ENCODE results near the gene SLC19A2.
"Not testable (repeated sequence)": the region's sequence is repeated elsewhere in the genome, so short reads cannot be mapped to it uniquely, and the experiment has no call there.

The SLC19A2 gene

DNA sequence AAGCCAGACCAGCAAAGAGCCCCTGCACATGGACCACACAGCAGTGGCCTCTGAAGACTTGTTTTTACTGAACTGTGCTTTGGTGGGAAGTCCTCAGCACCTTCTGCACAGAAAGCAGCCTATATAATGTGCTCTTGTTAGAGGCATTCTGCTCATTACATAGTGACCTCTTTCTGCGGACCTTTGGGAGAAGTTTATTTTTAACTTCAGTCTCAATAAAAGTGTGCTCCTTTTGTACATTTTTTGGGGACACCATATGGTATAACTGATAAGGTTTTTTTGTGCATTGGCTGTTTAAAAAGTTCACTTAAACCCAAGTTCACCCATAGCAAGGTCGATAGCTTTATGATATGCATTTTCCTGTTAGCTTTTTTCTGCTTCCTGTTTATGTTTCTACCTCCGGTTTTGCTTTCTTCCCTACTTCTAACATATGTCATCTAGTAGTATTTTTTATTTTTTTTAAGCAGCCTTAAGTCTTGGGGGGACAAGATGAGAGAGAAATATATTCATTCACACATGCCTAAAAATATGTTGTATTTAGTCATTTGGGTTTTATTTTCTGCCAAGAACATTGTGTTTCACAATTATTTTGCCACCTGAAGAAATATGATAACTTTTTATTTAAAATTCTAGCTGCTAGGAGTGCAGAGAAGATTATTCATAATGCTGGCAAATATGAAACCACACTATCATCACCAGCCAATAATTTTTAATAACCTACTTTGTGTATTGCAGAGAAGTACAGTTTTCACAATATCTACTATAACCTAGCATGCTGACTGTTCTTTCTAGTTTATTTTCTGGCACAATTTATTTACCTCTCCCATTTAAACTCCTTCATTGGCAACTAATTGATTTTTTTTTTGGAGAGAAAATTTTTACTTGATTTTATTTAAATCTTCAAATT lies 22.9 kb upstream of the SLC19A2 start:
- DNase-seq, result no peak

GRCh38 chr1:169507413-169507812 lies 21.7 kb upstream of the SLC19A2 start:
- DNase-seq, result no peak

DNA sequence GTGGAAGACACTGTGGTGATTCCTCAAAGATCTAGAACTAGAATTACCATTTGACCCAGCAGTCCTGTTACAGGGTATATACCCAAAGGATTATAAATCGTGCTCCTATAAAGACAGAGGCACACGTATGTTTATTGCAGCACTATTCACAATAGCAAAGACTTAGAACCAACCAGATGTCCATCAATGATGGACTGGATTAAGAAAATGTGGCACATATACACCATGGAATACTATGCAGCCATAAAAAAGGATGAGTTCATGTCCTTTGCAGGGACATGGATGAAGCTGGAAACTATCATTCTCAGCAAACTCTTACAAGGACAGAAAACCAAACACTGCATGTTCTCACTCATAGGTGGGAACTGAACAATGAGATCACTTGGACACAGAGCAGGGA lies 17.9 kb upstream of the SLC19A2 start:
- DNase-seq, result not testable (repeated sequence)

DNA sequence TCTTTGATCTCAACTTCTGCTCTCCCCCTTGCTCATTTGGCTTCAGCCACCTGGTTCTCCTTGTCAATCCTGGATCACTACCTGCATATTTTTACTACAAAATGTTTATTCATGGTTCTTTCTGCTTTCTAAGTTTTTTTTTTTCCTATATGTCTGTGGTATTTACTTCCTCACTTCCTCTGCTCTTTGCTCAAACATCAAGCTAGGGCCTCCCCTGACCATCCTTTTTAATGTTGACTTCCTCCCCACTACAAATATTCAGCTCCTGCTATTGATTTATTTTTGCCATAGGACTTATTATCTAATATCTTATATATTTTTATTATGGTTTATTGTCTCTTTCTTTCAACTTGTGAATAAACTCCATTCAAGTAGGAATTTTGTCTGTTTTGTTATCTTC lies 14.1 kb upstream of the SLC19A2 start:
- no peak for DNase-seq

GRCh38 chr1:169497317-169497716 lies 11.6 kb upstream of the SLC19A2 start:
- DNase-seq, result no peak

GRCh38 chr1:169495916-169496315 lies 10.2 kb upstream of the SLC19A2 start:
- no peak for DNase-seq

DNA sequence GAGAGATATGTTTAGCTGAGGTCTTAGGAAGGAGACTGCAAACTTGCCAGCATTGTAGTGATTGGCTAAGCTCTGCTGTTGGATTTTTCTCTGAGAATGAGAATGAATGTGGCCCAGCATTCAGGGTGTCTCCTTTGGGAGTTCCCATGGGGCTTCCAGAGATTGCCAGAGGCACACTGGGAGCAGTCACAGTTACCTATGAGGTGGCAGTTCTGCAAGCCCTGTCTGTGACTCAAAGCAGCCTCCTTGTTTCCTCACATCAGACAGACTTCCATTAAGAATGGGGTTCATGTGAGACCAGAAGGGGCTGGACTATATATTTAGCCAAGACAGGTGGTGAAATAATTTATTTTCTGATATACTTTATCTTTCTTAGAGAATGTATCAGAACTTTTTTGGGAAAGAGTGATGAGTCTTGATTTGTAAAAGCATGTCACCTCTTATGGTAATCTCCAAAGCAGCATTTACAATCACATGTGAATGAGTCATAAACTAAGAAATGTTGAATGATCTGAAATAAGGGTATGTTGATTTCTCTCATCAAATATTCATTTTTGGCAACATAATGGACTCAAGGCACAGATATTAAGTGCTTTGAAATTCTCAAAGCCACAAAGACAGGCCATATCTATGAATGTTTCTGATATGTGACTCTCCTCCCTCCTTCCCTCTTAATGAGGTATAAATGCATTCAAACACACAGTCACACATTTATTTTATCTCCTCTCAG lies 9.5 kb upstream of the SLC19A2 start:
- DNase-seq, result no peak

DNA sequence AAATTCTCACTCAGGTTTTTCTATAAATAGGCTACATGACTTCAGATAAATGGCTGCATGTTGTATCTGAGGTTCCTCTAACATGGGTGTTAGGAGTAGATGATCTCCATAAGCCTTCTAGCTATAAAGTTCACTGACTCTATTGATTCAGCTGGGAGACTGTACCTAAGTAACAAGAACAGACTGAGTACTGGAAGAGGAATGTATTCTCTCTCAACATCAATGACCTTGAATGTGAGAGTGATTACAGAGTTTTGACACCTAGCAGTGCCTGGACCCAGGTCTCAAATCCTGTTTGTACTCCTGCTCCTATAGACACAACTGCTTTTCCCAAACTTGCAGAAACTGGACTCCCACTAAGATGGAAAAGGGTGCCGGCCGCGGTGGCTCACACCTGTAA lies 8.6 kb upstream of the SLC19A2 start:
- DNase-seq, result no peak

DNA sequence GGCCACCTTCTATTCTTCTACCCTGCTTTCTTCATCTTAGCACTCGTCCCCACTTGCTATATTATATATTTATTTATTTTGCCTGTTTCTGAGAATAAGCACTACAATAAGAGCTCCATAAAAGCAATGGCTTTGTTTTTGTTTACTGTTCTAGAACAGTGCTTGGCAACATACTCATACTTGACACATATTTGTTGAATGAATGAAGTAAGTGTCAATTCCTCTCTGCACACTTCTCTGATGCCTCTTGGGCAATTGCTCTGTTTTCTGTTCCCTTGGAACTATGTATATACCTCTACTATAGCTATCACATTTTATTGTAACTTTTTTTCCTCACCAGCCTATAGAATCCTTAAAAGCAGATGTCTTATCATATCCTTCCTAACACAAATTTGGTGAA lies 7.5 kb upstream of the SLC19A2 start:
- DNase-seq, result no peak

DNA sequence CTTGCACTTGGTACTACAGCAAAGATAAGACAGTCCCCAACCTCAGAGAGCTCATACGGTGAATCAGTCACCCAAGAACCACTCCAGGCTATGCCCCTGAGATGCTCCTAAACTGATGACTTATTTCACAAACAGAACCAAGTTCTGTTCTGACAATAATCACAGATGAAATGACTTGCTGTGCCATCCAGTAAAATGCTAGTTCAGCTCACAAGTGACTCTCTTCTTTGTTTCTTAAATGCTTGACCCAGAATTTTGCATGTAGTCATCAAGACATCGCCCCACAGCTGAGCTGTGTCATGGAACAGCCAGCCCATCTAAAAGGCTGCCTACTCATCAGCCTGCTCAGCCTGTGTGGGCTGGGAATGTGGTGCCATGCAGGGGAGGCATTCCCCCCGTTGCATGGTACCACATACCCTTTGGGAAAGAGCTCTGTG lies 6.1 kb upstream of the SLC19A2 start:
- no peak for DNase-seq

DNA sequence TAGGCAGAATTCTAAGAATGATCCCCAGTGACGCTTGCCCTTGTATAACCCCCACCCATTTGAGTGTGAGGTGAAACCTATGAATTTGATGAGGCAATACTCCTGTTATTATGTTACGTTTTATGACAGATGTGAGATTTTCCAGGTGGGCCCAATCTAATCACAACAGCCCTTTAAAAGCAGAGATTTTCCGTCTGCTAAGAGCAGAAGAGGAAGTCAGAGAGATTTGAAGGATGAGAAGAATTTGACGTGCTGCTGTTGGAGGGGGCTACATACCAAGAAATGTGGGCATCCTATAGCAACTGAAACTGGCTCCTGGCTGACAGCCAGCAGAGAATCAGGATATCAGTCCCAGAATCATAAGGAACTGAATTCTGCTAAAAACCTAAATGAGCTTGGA lies 2.4 kb upstream of the SLC19A2 start:
- no peak for DNase-seq

DNA sequence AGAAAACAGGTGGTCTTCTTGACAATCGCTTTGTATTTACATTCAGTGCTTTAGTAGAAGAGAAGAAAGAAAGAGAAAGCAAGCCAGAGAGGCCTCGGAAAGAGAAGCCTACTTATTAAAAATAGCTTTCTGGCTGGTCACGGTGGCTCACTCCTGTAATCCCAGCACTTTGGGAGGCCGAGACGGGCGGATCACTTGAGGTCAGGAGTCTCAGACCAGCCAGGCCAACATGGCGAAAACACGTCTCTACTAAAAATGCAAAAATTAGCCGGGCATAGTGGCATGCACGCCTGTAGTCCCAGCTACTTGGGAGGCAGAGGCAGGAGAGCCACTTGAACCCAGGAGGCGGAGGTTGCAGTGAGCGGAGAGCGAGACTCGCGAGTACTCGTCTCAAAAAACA lies 1.8 kb upstream of the SLC19A2 start:
- DNase-seq, result no peak

DNA sequence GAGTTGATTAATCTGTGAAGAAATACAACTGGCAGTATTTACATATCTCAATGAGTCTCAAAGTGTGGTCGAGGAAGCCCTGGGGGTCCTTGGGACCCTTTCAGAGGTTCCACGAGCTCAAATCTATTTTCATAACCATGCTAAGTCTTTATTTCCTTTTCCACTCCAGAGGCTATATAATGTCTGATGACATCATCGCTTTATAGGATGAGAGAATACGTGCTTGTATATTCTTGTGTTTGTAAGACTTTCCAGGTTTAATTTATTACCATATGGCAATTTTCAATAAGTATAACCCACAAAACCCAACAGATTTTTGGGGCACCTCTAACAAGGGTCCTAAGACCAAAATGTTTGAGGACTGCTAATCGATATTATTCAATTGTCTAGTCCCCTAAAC lies 1.4 kb upstream of the SLC19A2 start:
- no peak for DNase-seq

DNA sequence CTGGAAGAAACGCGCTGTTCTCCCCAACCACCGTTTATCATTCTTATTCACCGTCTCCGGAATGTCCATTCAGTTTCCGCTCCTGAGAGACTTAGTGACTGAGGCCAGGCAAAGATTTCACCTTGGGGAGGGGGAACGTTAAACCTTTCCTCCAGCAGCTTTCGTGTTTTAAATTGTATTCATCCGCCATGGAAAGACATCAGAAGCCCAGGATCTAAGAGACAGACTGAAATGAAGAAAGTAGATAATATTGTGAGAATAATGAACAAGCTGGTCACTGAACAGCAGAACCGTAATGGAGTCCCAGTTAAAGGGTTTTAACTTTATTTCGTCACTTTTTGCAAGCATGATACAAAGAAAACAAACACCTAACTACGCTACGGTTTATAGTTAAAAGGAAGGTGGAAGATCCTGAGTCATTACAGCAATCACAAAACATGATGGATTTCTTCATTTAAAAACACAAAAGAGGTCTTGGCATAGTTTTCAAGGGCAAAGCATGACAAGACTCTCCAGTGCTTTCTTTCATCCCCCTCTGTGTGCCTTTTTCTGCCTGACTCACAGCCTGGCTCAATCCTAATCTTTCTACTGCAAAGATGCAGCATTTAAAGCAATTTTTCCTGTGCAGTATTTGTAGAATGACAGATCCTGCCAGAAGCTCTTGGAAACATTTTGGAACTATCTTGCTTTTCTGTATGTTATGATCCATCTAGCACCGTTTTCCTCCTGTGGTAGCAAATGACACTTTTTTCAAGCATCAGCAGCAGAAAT lies 722 bp upstream of the SLC19A2 start:
- no peak for DNase-seq

GRCh38 chr1:169484683-169485430 lies 887 bp downstream of the SLC19A2 start:
- peak; percentile 47 for DNase-seq

- no peak for DNase-seq
Measured at GRCh38 chr1:169484101-169484500, 1.6 kb downstream of the SLC19A2 start.

DNA sequence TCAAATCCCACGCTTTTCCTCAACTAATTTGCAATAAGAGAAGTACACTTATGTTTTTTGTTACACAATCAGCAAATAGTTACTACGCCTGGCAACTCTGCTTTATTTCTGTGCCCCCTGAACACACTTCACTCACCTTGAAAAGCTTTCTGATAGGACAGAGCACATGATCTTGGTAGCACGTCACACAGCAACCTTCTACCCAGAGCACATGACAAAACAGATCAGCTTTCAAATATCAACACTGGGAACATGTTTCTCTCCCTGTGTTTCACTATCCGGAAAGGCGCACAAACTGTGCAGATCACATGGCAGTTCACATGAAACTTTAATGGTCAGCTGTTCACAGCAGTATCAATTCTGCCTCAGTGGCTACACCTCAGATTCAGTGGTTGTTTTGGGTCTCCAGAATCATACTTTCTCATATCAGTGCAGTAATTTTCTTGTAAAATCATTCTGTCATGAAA lies 2.2 kb downstream of the SLC19A2 start:
- peak; percentile 30 for DNase-seq

DNA sequence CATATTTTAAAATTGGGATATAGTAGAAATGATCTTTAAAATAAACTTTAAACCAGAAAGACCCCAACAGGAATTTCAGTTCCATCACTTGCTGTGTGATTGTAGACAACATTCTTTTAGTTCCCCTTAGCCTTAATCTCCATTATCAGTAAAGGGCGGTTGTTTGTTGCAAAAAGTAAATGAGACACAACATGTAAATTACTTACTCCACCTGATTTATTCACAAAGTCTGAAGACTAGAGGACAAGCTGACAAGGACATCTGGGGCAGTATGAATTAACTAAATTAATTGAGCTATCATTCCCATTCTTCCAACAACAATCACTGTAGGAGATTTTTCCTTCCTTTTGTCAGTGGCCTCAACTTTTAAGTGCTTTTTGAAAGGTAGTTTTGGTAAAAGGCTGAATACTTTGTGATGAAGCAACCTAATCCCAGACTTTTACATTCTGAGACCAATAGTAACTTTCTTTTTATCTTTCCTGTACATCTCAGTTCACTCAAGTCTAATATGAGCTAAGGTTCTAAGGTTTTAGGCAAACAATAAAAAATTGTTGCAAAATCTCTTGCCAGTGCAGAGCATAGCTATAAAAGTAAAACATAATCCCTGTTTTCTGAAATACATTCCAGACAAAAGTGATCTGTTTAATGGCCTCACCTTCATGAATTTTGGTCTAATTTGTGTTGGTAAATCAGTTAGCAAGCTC lies 6.2 kb downstream of the SLC19A2 start:
- no peak for DNase-seq

GRCh38 chr1:169478094-169478672 lies 7.6 kb downstream of the SLC19A2 start:
- peak; percentile 12 for DNase-seq

GRCh38 chr1:169475806-169476387 lies 9.8 kb downstream of the SLC19A2 start:
- DNase-seq, result no peak
